HepG2 (cell line): Measurements from ENCODE around the gene CBLN3. TPM values are rescaled to one million over a fixed set of nuclear protein-coding genes. Genes with fewer than 3 reads are reported as not detected.
A peak's percentile ranks its signal among the peaks of the same experiment; 100 is the strongest.

Experiments
- AFF4 ChIP-seq: sonication (generic); formaldehyde crosslinking; IDR thresholded peaks from 2 replicates; pipeline ENCODE4 v1.4.0; 2020; ENCODE audit warnings: missing genetic modification reagents
- CC2D1A ChIP-seq: sonication (generic); formaldehyde crosslinking; IDR thresholded peaks from 2 replicates; pipeline ENCODE4 v1.8.1; 2023; ENCODE audit warnings: mild to moderate bottlenecking, missing genetic modification reagents
- CREM ChIP-seq, 2 experiments: sonication (generic) in 1 of 2; formaldehyde crosslinking in 1 of 2; IDR thresholded peaks; 2 replicates each; pipeline versions ENCODE4 v1.4.0 to v1.6.1; 2016 to 2020; ENCODE audit warnings: antibody characterized with exemption in 1 of 2, mild to moderate bottlenecking in 1 of 2, missing genetic modification reagents in 1 of 2
- FOXA3 ChIP-seq: IDR thresholded peaks from 2 replicates; pipeline ENCODE4 v1.6.1; 2016; ENCODE audit warnings: missing genetic modification reagents, missing compliant biosample characterization
- FOXP4 ChIP-seq: sonication (generic); formaldehyde crosslinking; IDR thresholded peaks from 2 replicates; pipeline ENCODE4 v1.4.0; 2020; ENCODE audit warnings: missing genetic modification reagents
- MED13 ChIP-seq: sonication (generic); formaldehyde crosslinking; IDR thresholded peaks from 2 replicates; pipeline ENCODE4 v1.5.0; 2020; ENCODE audit warnings: missing genetic modification reagents
- POGK ChIP-seq: sonication (generic); formaldehyde crosslinking; conservative IDR thresholded peaks from 2 replicates; pipeline ENCODE4 v1.8.0; 2022; ENCODE audit warnings: mild to moderate bottlenecking, moderate library complexity, missing genetic modification reagents
- POLR2G ChIP-seq: fragments of 200-400 bp; formaldehyde crosslinking; IDR thresholded peaks from 2 replicates; pipeline ENCODE4 v1.6.1; 2018; ENCODE audit warnings: mild to moderate bottlenecking, low read depth, low read length, moderate library complexity
- SAFB2 ChIP-seq: sonication (generic); formaldehyde crosslinking; IDR thresholded peaks from 2 replicates; pipeline ENCODE4 v1.5.1; 2020; ENCODE audit warnings: missing genetic modification reagents, low read depth, mild to moderate bottlenecking, borderline replicate concordance
- SMARCE1 ChIP-seq: fragments of 450-650 bp; IDR thresholded peaks from 2 replicates; pipeline ENCODE4 v1.6.1; 2017; ENCODE audit warnings: borderline replicate concordance
- XRCC5 ChIP-seq: fragments of 200-400 bp; formaldehyde crosslinking; optimal IDR thresholded peaks from 2 replicates; pipeline ENCODE3; 2017; ENCODE audit warnings: mild to moderate bottlenecking, low read length
- ZFP62 ChIP-seq: sonication (generic); formaldehyde crosslinking; IDR thresholded peaks from 2 replicates; pipeline ENCODE4 v1.4.0; 2020; ENCODE audit warnings: missing genetic modification reagents
- ZKSCAN8 ChIP-seq: IDR thresholded peaks from 2 replicates; pipeline ENCODE4 v1.6.1; 2016; ENCODE audit warnings: borderline replicate concordance, missing genetic modification reagents, missing compliant biosample characterization
- ZNF18 ChIP-seq: sonication (generic); formaldehyde crosslinking; IDR thresholded peaks from 2 replicates; pipeline ENCODE4 v1.8.0; 2022; ENCODE audit warnings: mild to moderate bottlenecking, missing genetic modification reagents; ENCODE audit not compliant: insufficient replicate concordance
- ZNF337 ChIP-seq: sonication (generic); formaldehyde crosslinking; IDR thresholded peaks from 2 replicates; pipeline ENCODE4 v1.5.1; 2020; ENCODE audit warnings: missing genetic modification reagents, low read depth, mild to moderate bottlenecking, borderline replicate concordance
- ZNF746 ChIP-seq: sonication (generic); formaldehyde crosslinking; IDR thresholded peaks from 2 replicates; pipeline ENCODE4 v1.8.0; 2022; ENCODE audit warnings: mild to moderate bottlenecking, missing genetic modification reagents
- ZNF780A ChIP-seq: sonication (generic); formaldehyde crosslinking; IDR thresholded peaks from 2 replicates; pipeline ENCODE4 v1.8.0; 2022; ENCODE audit warnings: mild to moderate bottlenecking, missing genetic modification reagents, moderate library complexity
- ZSCAN25 ChIP-seq: sonication (generic); formaldehyde crosslinking; IDR thresholded peaks from 2 replicates; pipeline ENCODE4 v1.8.0; 2022; ENCODE audit warnings: mild to moderate bottlenecking, missing genetic modification reagents
- polyA plus RNA-seq, 8 experiments: library from polyadenylated mRNA; depleted of rRNA in 3 of 8; stranded (reverse) in 7 of 8; unstranded in 1 of 8; fragments of >200 nt; fragmentation: Illumina TruSeq in 4 of 8; extraction: Trizol in 4 of 8; gene quantifications; 2 replicates each; pipeline versions ENCODE4 v1.2.1 to v1.2.3, GENCODE V29; 2011 to 2016; ENCODE audit warnings: low read depth in 4 of 8, missing spikeins in 1 of 8, mixed read lengths in 1 of 8; ENCODE audit not compliant: insufficient read depth in 1 of 8
- total RNA-seq, 5 experiments: library from RNA; depleted of rRNA; stranded (reverse); fragments of >200 nt; fragmentation: Illumina TruSeq; extraction: Trizol; gene quantifications; 2 replicates each; pipeline ENCODE4 v1.2.3, GENCODE V29; 2016; ENCODE audit warnings: low read depth in 1 of 5

The CBLN3 gene
- total and polyA plus RNA-seq, 2 of the 13 experiments (the other 11 are each of a cell fraction or from before 2014, with no cell fraction given) = 0.66 to 0.98 TPM

GRCh38 chr14:24399999-24400718 is 29.3 kb downstream of the CBLN3 start (continued):
- no peak for TF ChIP-seq POGK (CRISPR knock-in tag)
- no peak for TF ChIP-seq POLR2G
- no peak for TF ChIP-seq FOXP4
- no peak for TF ChIP-seq ZNF780A
- no peak for TF ChIP-seq ZSCAN25
- no peak for TF ChIP-seq CREM (IDR thresholded peaks at IDR 0.05)
- no peak for TF ChIP-seq CREM (CRISPR knock-in tag; IDR thresholded peaks at IDR 0.05)
- no peak for TF ChIP-seq CC2D1A (CRISPR knock-in tag)
- TF ChIP-seq FOXA3 (CRISPR knock-in tag) = no peak
- no peak for TF ChIP-seq ZKSCAN8 (CRISPR knock-in tag)
- TF ChIP-seq SMARCE1 = no peak
- no peak for TF ChIP-seq SAFB2 (CRISPR knock-in tag)
- TF ChIP-seq MED13 (CRISPR knock-in tag) = no peak
- TF ChIP-seq XRCC5 = no peak
- peak; percentile 55; the same call in 1 of the 2 replicates for TF ChIP-seq ZNF746 (CRISPR knock-in tag)
- TF ChIP-seq ZFP62 (CRISPR knock-in tag) = no peak
- TF ChIP-seq AFF4 (CRISPR knock-in tag) = no peak
- no peak for TF ChIP-seq ZNF18 (CRISPR knock-in tag)
- no peak for TF ChIP-seq ZNF337 (CRISPR knock-in tag)
